Stimulated activated CD4-positive, alpha-beta T cell treated with anti-CD3 and anti-CD28 coated beads, Interleukin-12 subunit alpha, Interleukin-12 subunit beta, amount 100 ng/mL, for 4 hours (primary cell): Measurements from ENCODE around the gene MAG.
"Not testable (repeated sequence)": the region's sequence is repeated elsewhere in the genome, so short reads cannot be mapped to it uniquely, and the experiment has no call there.

Source experiments
- DNase-seq: peaks from one replicate; pipeline ENCODE4 v3.0.0-alpha.2; 2020

The MAG gene

DNA sequence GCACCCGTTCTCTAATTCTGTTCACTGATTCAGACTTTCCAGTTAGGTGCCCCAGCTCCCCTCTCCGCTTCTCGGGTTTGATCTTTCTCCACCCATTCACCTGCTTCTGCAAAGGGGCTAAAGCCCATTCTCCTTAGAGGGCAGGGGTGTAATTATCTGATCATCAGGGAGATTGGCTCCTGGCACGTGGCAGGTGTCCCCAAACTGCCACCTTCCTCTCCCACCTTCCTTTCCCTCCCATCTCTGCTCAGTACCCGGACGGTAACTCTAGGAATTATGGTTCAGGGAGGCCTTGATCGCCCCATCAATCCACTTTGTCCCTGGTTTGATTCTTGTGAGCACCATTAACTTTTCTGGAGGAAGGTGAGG is 56.0 kb downstream of the MAG start:
- DNase-seq: no peak

DNA sequence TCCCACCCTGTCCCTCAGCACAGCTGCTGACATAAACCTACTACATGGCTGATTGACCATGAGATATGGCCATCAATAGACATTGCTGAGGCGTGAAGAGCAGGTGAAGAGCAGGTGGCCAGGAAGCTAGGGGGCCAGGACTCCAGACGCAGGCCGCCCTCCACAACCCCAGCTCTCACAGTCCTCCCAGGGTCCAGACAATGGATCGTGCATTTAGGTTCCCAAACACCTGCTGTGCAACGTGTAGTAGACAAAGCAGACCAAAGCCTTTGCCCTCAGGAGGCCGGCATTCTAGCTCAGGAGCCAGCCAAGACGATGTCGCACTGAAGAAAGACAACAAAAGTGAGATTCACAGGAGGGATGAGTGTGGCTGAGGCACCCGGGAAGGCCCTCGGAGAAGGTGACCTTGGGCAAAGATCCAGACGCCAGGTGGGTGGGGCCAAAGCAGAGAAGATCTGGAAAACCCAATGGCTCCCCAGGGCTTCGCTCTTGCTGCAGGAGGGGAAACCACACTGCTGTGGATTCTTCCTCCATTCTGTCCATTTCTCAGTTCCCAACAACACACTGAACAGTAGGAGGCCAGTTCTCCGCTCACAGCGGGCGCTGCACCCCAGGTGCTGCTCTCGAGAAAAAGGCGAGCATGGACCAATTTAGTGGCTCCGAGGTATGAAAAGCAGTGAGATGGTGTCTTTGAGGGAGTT is 57.1 kb downstream of the MAG start:
- DNase-seq: no peak

DNA sequence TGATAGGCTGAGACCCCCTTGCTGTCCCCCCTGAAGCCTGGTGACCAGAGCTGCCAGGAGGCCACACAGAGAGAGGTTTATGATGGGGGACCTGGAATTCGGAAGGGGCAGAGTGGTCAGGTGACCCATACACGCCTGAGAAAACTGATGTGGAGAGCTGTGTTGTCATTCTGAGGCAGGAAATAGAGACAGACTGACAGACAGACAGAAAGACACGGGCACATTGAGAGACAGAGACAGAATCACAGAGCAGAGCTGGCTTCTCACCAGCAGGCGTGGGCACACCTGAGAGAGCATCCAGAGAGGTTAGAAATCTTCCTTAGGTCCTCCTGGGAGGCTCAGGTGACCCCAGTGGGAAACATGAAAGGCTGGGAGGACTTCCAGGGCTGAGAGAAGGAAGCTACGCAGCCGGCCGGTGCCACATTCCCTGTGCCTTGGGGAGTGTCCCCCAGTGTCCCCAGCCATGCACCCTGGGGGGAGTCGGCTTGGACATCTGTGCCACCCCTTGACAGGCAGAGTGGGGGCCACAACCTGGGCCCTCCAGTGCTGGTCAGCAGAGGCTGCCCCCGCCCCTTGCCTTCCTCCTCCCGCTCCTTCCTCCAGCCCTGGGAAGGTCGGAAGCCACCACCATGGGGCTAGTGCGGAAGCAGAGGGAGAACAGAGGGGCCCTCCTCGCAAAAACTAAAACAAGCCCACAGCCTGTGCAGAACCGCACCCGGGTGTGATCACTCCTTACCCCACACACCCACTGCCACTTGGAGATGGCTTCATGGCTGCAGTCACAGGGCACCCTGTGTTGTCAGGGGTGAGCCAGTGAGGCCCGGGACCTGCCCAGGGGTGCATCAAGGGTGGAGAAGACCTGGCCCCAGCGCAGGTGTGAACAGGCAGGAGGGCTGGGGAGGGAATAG is 57.9 kb downstream of the MAG start:
- DNase-seq: no peak

DNA sequence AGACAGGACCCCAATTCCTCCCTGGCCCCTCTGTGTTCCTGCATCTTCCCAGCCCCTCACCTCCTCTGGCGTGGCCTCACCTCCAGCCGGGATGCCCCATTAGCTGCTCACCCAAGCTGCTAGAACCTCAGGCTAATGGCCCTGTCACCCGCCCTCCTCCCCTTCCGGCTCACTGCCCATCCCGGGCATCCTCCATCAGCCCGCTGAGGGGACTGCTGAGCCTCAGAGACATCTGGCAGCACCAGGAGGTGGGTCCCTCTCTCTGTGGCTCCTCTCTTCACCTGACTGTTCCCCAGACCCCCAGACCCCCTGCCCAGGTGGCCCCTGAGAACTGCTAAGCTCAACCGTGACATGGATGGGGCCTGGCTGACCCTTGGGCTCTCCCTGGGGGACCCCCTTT is 58.6 kb downstream of the MAG start:
- no peak for DNase-seq

DNA sequence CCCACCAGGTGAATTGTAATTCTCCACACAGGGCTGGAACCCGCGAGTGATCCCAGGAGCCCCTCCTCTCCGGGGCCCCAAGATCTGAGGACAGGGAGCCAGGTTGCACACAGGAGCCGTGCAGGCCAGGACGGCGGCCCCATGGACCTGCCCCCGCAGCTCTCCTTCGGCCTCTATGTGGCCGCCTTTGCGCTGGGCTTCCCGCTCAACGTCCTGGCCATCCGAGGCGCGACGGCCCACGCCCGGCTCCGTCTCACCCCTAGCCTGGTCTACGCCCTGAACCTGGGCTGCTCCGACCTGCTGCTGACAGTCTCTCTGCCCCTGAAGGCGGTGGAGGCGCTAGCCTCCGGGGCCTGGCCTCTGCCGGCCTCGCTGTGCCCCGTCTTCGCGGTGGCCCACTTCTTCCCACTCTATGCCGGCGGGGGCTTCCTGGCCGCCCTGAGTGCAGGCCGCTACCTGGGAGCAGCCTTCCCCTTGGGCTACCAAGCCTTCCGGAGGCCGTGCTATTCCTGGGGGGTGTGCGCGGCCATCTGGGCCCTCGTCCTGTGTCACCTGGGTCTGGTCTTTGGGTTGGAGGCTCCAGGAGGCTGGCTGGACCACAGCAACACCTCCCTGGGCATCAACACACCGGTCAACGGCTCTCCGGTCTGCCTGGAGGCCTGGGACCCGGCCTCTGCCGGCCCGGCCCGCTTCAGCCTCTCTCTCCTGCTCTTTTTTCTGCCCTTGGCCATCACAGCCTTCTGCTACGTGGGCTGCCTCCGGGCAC is 59.6 kb downstream of the MAG start:
- DNase-seq: no peak

DNA sequence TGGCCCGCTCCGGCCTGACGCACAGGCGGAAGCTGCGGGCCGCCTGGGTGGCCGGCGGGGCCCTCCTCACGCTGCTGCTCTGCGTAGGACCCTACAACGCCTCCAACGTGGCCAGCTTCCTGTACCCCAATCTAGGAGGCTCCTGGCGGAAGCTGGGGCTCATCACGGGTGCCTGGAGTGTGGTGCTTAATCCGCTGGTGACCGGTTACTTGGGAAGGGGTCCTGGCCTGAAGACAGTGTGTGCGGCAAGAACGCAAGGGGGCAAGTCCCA is 60.2 kb downstream of the MAG start:
- no peak for DNase-seq

DNA sequence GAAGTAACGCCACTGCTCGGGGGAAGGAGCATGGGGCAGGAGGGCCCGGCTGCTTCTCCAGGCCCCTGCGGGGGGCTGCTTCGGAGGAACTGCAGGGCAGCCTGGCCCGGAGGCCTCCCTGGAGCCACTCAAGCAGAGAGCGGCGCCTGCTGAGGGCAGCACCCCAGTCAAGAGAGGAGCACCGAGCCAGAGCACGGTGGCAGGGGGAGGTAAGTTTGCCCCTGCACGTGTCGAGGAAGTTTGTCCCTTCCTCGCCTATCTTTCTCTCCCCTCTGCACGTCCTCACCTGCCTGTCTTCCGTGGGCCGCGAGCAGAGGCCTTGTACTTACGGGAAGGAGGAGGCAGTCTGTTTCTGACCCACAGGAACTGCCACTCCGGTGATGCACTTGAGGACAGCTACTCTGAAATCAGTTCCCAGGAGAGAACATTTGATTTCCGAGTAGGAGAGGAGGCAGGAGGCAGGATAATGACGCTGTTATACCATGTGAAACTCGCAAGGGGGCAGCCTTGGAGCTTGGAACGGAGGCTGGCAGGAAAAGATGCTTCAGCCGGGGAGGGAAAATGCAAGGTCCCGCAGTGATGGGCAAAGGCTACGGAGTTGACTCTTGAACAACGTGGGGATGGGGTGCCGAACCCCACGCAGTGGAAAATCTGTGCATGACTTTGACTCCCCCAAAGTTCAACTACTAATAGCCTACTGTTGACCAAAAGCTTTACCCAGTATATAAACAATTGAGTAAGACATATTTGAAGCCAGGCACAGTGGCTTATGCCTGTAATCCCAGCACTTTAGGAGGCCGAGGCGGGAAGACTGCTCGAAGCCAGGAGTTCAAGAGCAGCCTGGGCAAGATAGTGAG is 60.7 kb downstream of the MAG start:
- peak; percentile 58 for DNase-seq

DNA sequence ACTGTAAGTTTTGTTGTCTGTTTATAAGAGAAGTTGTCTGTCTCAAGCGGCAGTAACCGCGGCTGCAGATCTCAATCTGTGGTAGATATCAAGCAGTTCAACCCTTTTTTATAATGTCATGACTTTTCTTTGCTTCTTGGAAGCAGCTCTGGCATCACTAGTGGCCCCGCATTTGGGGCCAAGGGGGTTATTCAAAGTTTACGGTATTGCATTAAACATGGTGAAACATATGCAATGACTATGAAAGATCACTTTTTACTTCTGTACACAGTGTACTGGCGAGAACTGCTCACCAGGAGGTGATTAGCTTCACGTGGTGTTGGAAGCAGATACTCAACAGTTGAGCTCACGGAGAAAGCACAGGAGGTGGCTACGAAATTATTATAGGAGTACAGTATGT is 61.7 kb downstream of the MAG start:
- DNase-seq: no peak

DNA sequence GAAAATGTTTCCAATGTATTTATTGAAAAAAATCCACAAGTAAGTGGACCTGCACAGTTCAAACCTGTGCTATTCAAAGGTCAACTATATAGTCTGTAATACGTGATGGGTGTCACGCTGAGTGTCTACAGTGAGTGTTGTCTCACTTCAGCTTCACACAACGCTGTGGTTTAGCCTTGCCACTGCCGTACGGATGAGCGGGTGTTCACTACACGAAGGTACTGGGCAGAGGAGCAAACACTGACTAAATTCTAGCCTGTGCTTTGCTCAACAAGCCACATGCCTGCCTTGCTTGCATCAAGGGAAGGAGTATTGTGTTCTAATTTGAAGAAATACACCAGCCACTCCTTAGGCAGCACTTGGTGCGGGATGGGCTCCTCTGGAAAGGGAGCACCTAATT is 62.9 kb downstream of the MAG start:
- no peak for DNase-seq

DNA sequence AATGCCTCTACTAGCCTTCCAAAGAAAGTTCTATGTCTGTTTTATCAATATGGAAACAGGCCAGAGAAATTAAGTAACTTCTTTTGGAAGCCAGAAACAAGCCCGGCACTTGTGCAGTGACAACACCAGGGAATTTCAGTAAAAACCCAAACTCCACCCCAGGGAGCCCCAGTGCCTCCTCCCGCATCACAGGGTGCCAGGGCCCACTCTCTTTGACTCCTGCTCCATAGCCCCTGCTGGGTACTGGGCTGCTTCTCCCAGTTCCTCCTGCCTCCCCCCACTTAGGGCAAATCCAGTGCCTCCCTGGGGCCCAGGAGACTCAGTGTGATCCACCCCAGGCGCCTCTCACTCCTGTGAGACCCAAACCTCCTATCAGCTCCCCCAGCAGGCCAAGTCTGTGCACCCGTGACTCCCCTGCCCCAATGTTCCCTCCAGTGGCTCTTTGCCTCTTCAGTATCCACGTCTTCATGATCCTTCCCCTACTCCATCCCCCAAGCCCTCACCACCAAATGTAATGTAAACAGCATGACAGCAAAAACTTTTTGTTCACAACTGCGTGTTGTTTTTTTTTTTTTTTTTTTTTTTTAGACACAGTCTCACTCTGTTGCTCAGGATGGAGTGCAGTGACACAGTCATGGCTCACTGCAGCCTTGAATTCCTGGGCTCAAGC is 64.0 kb downstream of the MAG start:
- no peak for DNase-seq

DNA sequence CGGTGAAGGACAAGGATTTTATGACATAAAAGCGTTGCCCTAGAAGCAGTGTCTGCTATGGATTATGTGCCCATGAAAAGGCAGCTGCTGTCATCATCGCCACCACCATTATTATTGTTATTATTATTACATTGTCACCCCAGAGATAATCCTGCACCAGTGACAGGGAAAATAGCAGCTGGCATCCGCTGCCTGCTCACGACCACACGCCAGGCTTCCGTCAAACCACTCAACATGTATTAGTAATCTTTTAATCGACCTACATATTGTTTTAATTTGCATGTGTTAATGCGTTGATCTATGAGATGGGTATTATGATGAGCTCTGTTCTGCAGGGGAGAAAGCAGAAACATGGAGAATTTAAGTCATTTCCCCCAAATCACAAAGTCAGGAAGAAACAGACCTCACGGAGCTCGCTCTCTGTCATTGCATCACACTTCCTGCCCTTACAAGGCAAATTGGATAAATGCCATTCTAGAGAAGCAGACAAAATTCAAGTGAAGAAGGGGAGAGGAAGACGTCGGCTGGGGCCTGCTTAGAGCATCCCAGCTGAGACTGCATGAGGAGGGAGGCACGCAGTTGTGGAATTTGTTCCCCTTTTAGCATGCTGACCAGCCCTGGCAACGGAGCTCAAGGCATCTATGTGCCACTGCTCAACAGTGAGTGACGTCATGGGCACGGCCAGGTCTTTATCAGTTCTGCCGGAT is 66.1 kb downstream of the MAG start, which contains the start of gene FFAR3:
Gene FFAR3, plus strand, starts transcription at position 594 of the 707 bp plus-strand sequence. CDS start 431 bp downstream, outside the sequence.
- DNase-seq: no peak

DNA sequence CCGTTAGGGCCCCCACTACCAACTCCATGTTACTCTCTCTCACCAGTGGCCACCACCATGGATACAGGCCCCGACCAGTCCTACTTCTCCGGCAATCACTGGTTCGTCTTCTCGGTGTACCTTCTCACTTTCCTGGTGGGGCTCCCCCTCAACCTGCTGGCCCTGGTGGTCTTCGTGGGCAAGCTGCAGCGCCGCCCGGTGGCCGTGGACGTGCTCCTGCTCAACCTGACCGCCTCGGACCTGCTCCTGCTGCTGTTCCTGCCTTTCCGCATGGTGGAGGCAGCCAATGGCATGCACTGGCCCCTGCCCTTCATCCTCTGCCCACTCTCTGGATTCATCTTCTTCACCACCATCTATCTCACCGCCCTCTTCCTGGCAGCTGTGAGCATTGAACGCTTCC is 66.9 kb downstream of the MAG start:
- not testable (repeated sequence) for DNase-seq

DNA sequence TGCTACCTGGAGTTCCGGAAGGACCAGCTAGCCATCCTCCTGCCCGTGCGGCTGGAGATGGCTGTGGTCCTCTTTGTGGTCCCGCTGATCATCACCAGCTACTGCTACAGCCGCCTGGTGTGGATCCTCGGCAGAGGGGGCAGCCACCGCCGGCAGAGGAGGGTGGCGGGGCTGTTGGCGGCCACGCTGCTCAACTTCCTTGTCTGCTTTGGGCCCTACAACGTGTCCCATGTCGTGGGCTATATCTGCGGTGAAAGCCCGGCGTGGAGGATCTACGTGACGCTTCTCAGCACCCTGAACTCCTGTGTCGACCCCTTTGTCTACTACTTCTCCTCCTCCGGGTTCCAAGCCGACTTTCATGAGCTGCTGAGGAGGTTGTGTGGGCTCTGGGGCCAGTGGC is 67.4 kb downstream of the MAG start:
- DNase-seq: not testable (repeated sequence)

DNA sequence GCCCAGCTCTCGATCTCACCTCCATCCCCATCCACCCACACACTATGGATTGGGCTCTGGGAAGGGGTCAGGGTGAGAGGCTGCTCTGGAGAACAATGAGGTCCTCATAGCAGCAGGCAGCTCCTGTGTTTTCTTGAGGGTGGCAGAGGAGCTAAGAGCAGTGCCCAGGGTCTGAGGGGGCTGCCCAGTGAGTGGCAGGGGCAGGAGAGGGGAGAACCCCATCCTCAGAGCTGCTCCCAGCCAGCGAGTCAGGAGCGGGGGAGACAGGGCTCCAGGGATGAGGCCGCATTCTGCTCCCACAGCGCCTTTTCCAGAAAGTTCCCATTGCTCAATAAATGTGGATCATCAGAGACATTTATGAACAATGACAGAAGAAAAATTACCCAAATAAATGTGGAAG is 68.1 kb downstream of the MAG start:
- DNase-seq: not testable (repeated sequence)

DNA sequence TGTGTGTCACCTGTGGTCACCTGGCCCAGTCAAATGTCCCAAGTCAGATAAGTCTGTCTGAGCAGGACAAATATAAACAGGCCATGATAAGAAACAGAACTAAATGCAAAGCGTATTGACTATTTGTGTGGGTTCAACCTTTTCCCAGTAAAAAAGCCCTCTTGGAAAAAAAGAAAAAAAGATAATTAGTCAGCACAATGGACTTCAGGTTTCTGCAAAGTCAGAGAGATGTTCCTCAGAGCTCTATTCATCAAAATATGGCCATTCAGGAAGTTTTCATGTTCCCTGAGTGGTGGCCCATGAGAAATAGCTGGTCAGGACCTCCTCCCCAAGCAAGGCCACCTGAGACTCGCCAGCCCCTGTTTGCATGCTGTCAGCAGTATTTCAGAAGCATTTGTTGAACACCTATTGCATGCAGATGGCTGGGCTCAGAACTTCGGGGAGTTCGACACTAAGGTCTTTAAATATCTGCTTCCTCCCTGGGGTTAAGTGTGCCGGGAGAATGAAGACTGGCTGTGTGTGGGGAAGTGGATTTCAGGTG is 69.0 kb downstream of the MAG start:
- DNase-seq: no peak

DNA sequence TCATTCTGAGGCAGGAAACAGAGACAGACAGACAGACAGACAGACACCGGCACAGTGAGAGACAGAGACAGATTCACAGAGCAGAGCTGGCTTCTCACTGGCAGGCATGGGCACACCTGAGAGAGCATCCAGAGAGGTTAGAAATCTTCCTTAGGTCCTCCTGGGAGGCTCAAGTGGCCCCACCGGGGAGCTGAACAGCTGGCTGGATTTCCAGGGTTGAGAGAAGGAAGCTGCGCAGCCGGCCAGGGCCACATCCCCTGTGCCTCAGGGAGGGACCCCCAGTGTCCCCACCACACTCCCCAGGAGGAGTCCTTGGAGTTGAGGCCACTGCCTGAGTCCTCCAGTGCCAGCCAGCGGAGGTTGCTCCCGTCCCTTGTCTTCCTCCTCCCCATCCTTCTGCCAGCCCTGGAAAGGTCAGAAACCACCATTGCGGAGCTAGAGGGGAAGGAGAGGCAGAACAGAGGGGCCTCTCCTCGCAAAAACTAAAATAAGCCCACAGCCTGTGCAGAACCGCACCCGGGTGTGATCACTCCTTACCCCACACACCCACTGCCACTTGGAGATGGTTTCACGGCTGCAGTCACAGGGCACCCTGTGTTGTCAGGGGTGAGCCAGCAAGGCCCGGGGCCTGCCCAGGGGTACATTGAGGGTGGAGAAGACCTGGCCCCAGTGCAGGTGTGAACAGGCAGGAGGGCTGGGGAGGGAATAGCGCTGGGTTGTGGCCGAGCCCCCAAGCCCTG is 70.5 kb downstream of the MAG start:
- no peak for DNase-seq

DNA sequence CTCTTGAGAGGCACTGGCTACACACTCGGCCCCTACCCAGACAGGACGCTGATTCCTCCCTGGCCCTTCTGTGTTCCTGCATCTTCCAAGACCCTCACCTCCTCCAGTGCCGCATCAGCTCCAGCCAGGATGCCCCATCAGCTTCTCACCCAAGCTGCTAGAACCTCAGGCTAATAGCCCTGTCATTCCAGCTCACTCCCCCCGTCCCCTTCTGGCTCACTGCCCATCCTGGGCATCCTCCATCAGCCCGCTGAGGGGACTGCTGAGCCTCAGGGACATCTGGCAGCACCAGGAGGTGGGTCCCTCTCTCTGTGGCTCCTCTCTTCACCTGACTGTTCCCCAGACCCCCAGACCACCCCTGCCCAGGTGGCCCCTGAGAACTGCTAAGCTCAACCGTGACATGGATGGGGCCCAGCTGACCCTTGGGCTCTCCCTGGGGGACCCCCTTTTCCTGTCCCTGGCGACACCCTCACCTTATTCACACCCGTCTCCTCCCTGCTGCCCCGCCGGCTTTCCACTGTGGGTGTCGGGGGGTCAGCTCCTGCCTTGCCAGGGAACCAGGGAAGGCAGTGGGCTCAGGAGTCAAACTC is 71.1 kb downstream of the MAG start:
- no peak for DNase-seq
